ENCODE data around the gene FSD1. TPM values are rescaled to one million over a fixed set of nuclear protein-coding genes. Genes with fewer than 3 reads are reported as not detected.

Gene FSD1
- 11.3 and 13.2 TPM in 2 replicates for total RNA-seq

DNA sequence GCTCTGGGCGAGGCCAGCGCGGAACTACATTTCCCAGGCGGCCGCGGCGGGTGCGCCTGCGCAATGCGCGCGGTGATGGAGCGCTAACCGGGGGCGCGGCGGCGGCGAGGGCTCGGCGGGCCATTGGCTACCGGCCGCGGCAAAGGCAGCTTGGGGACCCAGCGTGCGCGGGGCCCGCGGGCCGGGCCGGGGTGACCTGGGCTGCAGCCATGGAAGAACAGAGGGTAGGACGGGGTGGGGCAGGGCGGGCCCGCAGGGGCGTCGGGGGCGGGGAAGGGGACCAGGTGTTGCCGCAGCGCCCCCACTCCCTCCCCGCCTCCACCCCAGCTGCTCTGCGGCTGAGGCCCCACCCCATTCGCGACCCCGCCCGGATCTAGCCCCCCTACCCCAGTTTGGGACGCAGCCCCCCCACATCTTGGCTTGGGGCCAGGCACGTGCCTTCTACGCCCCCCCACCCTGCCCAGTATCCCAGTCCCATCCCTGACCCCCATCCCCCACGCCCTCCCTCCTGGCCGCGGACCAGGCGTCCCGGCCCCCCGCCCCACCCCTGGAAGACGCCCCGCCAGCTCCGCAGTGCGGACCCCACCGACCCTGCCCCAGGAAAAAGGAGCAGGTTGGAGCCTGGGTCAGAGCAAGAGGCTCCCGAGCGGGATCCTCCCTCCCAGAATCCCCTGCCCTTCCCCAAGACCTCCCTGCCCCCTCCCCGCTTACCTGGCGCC is at the start of gene FSD1:
Gene FSD1 (plus strand): TSS at position 61 of the 719 bp plus-strand sequence. CDS start 149 bp downstream, at position 210.
- no peaks in the 10 kb centered on the region for H3K27me3 ChIP-seq (ENCODE audit: control insufficient read depth, insufficient read depth, low read length)
- DNase-seq (ENCODE audit: low read depth): no peak
- peak within 1 kb of the TSS; percentile 50 for H3K4me3 ChIP-seq (ENCODE audit: low read depth, low read length)
- H3K36me3 ChIP-seq (ENCODE audit: control insufficient read depth, insufficient read depth, low read length): no peaks in the 10 kb centered on the region
- TF ChIP-seq, protein P1, sequence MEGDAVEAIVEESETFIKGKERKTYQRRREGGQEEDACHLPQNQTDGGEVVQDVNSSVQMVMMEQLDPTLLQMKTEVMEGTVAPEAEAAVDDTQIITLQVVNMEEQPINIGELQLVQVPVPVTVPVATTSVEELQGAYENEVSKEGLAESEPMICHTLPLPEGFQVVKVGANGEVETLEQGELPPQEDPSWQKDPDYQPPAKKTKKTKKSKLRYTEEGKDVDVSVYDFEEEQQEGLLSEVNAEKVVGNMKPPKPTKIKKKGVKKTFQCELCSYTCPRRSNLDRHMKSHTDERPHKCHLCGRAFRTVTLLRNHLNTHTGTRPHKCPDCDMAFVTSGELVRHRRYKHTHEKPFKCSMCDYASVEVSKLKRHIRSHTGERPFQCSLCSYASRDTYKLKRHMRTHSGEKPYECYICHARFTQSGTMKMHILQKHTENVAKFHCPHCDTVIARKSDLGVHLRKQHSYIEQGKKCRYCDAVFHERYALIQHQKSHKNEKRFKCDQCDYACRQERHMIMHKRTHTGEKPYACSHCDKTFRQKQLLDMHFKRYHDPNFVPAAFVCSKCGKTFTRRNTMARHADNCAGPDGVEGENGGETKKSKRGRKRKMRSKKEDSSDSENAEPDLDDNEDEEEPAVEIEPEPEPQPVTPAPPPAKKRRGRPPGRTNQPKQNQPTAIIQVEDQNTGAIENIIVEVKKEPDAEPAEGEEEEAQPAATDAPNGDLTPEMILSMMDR (IDR thresholded peaks at IDR 0.05; ENCODE audit: insufficient read depth, low read length, poor library complexity, severe bottlenecking): no peak

DNA sequence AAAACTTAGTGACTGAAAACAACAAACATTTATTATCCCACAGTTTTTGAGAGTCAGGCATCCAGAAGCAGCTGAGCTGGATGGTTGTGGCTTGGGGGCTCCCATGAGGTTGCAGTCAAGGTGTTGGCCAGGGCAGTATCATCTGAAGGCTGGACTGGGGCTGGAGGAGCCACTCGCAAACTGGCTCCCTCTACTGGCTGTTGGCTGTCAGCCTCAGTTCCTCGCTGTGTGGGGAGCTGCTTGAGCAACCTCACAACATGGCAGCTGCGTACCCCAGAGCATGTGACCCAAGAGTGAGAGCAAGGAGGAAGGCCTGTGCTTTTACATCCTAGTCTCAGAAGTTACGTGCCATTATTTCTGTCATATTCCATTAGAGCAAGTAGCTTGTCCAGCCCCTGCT is 47.8 kb upstream of the FSD1 start:
- Histone ChIP-seq H3K4me3 (ENCODE audit: low read depth, low read length) (no peak overlapping the region), H3K27me3 (ENCODE audit: control insufficient read depth, insufficient read depth, low read length) (no peaks in the 10 kb centered on the region), H3K36me3 (ENCODE audit: control insufficient read depth, insufficient read depth, low read length) (peaks cover 5% of the 10 kb centered on the region)
- DNase-seq (ENCODE audit: low read depth): no peak
- TF ChIP-seq, protein P1 (IDR thresholded peaks at IDR 0.05; ENCODE audit: insufficient read depth, low read length, poor library complexity, severe bottlenecking): peak; percentile 16

DNA sequence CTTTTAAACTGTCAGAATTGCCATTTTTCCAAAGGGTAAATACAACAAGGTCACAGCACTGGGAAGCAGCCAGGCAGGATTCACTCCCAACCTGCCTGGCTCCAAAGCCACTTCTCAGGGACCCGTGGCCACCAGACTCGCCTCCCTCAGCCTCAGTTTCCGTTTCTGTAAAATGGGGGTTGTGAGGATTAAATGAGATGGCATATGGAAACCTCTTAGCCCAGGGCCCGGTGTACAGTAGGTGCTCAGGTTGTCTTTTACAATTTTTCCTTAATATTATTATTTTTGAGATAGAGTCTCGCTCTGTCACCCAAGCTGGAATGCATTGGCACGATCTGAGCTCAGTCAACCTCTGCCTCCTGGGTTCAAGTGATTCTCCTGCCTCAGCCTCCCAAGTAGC is 47.4 kb upstream of the FSD1 start:
- H3K27me3 ChIP-seq (ENCODE audit: control insufficient read depth, insufficient read depth, low read length): no peaks in the 10 kb centered on the region
- H3K36me3 ChIP-seq (ENCODE audit: control insufficient read depth, insufficient read depth, low read length): peaks cover 5% of the 10 kb centered on the region
- TF ChIP-seq, protein P1 (IDR thresholded peaks at IDR 0.05; ENCODE audit: insufficient read depth, low read length, poor library complexity, severe bottlenecking): no peak
- no peak overlapping the region for H3K4me3 ChIP-seq (ENCODE audit: low read depth, low read length)
- no peak for DNase-seq (ENCODE audit: low read depth)

DNA sequence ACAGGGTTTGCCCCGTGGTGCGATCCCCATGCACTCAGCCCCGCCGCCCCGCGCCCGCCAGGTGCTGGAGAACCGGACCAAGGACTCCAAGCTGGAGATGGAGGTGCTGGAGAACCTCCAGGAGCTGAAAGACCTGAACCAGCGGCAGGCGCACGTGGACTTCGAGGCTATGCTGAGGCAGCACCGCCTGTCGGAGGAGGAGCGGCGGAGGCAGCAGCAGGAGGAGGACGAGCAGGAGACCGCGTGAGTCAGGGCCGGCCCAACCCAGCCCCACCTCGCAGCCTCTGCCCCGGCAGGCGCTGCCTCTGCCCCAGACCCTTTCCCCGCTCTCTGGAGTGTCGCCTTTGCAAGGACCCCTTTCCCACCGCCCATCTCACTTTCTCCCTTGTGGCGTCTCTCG is 46.2 kb upstream of the FSD1 start:
- no peaks in the 10 kb centered on the region for H3K27me3 ChIP-seq (ENCODE audit: control insufficient read depth, insufficient read depth, low read length)

DNA sequence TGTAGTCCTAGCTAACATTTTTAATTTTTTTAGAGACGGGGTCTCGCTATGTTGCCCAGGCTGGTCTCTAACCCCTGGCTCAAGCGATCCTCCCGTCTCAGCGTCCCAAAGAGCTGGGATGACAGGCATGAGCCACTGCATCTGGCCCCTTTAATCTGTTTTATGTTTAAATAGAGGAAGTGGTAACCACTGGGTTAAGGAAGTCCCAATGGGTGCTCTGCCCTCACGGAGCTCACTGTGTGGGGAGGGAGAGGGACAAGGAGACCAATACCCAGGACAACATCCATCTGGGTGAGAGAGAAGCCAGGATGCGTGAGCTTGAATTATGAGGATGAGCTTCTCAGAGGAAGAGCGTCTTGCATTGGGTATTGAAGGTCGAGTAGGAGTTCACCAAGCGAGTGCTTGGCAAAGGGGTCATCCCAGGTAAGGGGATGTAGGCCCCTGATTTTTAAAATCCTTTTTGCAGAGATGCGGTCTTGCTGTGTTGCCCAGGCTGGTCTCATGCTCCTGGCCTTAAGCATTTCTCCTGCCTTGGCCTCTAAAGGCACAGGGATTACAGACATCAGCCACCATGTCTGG is 43.7 kb upstream of the FSD1 start:
- DNase-seq (ENCODE audit: low read depth): no peak
- H3K4me3 ChIP-seq (ENCODE audit: low read depth, low read length): no peak overlapping the region
- TF ChIP-seq, protein P1 (IDR thresholded peaks at IDR 0.05; ENCODE audit: insufficient read depth, low read length, poor library complexity, severe bottlenecking): no peak
- H3K36me3 ChIP-seq (ENCODE audit: control insufficient read depth, insufficient read depth, low read length): peaks cover 2% of the 10 kb centered on the region
- no peaks in the 10 kb centered on the region for H3K27me3 ChIP-seq (ENCODE audit: control insufficient read depth, insufficient read depth, low read length)

More for the DNA sequence above, 46.2 kb upstream of the FSD1 start:
- H3K4me3 ChIP-seq (ENCODE audit: low read depth, low read length): no peak overlapping the region
- no peak for DNase-seq (ENCODE audit: low read depth)
- H3K36me3 ChIP-seq (ENCODE audit: control insufficient read depth, insufficient read depth, low read length): peaks cover 5% of the 10 kb centered on the region
- TF ChIP-seq, protein P1 (IDR thresholded peaks at IDR 0.05; ENCODE audit: insufficient read depth, low read length, poor library complexity, severe bottlenecking): no peak

Data from kidney epithelial cell (primary cell).